Stimulated activated naive CD8-positive, alpha-beta T cell treated with anti-CD3 and anti-CD28 coated beads, Interleukin-15, amount 100 ng/mL, for 72 hours (primary cell): ENCODE measurements around the gene ZNG1B.
"Not testable (repeated sequence)": the region's sequence is repeated elsewhere in the genome, so short reads cannot be mapped to it uniquely, and the experiment has no call there.

Experiments used
- ATAC-seq: fragments of 150-1000 bp; cut with Tn5 transposase; 2 replicates; pipeline ENCODE4 v1.10.0; 2021; ENCODE audit warnings: mild to moderate bottlenecking, moderate library complexity
- DNase-seq, 2 donors: peaks; one replicate each; pipeline ENCODE4 v3.0.0; 2021 to 2022
- H3K27ac Mint-ChIP-seq, 2 donors: one replicate each; pipeline ENCODE4 v1.8.0; 2022; ENCODE audit warnings: mild to moderate bottlenecking in 2 of 2, mixed read lengths in 2 of 2, moderate library complexity in 2 of 2
- H3K27me3 Mint-ChIP-seq: one replicate; pipeline ENCODE4 v1.8.0; 2022; ENCODE audit warnings: mixed read lengths
- H3K4me1 Mint-ChIP-seq: one replicate; pipeline ENCODE4 v1.8.0; 2022; ENCODE audit warnings: mild to moderate bottlenecking, mixed read lengths
- H3K4me3 Mint-ChIP-seq, 2 donors: one replicate each; pipeline ENCODE4 v1.8.0; 2022; ENCODE audit warnings: mild to moderate bottlenecking in 2 of 2, mixed read lengths in 2 of 2, moderate library complexity in 1 of 2
- H3K9me3 Mint-ChIP-seq, 2 donors: one replicate each; pipeline ENCODE4 v1.8.0; 2022; ENCODE audit warnings: mixed read lengths in 2 of 2

ZNG1B gene

GRCh38 chr2:113437508-113438465, at the start of gene ZNG1B:
Gene ZNG1B (plus strand): TSS chr2:113437691. CDS start chr2:113437869, 178 bp downstream.
- not testable (repeated sequence) for H3K4me1 Mint-ChIP-seq, H3K9me3 Mint-ChIP-seq, H3K27me3 Mint-ChIP-seq, ATAC-seq
- DNase-seq = peak; percentile 75 to 87
- H3K27ac Mint-ChIP-seq = peak within 1 kb of the TSS; percentile 94 to 98
- peak within 1 kb of the TSS; percentile 92 to 93 for H3K4me3 Mint-ChIP-seq

GRCh38 chr2:113390124-113390849, 47.2 kb upstream of the ZNG1B start:
- DNase-seq = peak; percentile 63 to 72

GRCh38 chr2:113391073-113391472, 46.4 kb upstream of the ZNG1B start:
- peaks cover 12% of the 10 kb centered on the region for H3K27me3 Mint-ChIP-seq
- peaks cover 19% of the 10 kb centered on the region for H3K4me1 Mint-ChIP-seq
- H3K4me3 Mint-ChIP-seq = no peak overlapping the region
- no peak overlapping the region for H3K27ac Mint-ChIP-seq
- DNase-seq (no peak), ATAC-seq (no peak)
- no peaks in the 10 kb centered on the region for H3K9me3 Mint-ChIP-seq

More at GRCh38 chr2:113390124-113390849, 47.2 kb upstream of the ZNG1B start:
- peak; percentile 78 for ATAC-seq
- Mint-ChIP-seq H3K9me3 (no peaks in the 10 kb centered on the region), H3K27me3 (peaks cover 12% of the 10 kb centered on the region), H3K27ac (peak overlapping the region; percentile 85 to 89), H3K4me1 (peaks cover 19% of the 10 kb centered on the region), H3K4me3 (peak overlapping the region; percentile 69 to 74)

- no peak for ATAC-seq
- DNase-seq = no peak
- H3K4me1 Mint-ChIP-seq = no peaks in the 10 kb centered on the region
- H3K4me3 Mint-ChIP-seq = no peak overlapping the region
- no peaks in the 10 kb centered on the region for H3K9me3 Mint-ChIP-seq
- H3K27me3 Mint-ChIP-seq = peaks cover 51% of the 10 kb centered on the region
- H3K27ac Mint-ChIP-seq = no peak overlapping the region
These were observed 31.4 kb upstream of the ZNG1B start for GRCh38 chr2:113406114-113406513.

GRCh38 chr2:113407446-113408099, 29.9 kb upstream of the ZNG1B start:
- Mint-ChIP-seq H3K4me3 (no peak overlapping the region), H3K27me3 (peaks cover 51% of the 10 kb centered on the region), H3K27ac (peak overlapping the region in 1 of 2 donors; percentile 27), H3K9me3 (no peaks in the 10 kb centered on the region), H3K4me1 (no peaks in the 10 kb centered on the region)
- ATAC-seq (no peak), DNase-seq (no peak)

GRCh38 chr2:113411725-113412352, 25.7 kb upstream of the ZNG1B start:
- DNase-seq, H3K4me1 Mint-ChIP-seq, H3K27ac Mint-ChIP-seq, ATAC-seq, H3K9me3 Mint-ChIP-seq, H3K4me3 Mint-ChIP-seq: not testable (repeated sequence)
- H3K27me3 Mint-ChIP-seq = peaks cover 25% of the 10 kb centered on the region

- not testable (repeated sequence) for H3K9me3 Mint-ChIP-seq, H3K4me1 Mint-ChIP-seq, ATAC-seq, H3K4me3 Mint-ChIP-seq, H3K27ac Mint-ChIP-seq, DNase-seq
- H3K27me3 Mint-ChIP-seq = peaks cover 16% of the 10 kb centered on the region
These were observed 24.7 kb upstream of the ZNG1B start for GRCh38 chr2:113412774-113413173.

GRCh38 chr2:113431773-113432172, 5.7 kb upstream of the ZNG1B start:
- H3K27ac Mint-ChIP-seq, H3K27me3 Mint-ChIP-seq, DNase-seq, ATAC-seq, H3K4me3 Mint-ChIP-seq, H3K4me1 Mint-ChIP-seq, H3K9me3 Mint-ChIP-seq: not testable (repeated sequence)

GRCh38 chr2:113433468-113433867, 4.0 kb upstream of the ZNG1B start:
- not testable (repeated sequence) for H3K27ac Mint-ChIP-seq, H3K4me1 Mint-ChIP-seq, H3K4me3 Mint-ChIP-seq, H3K27me3 Mint-ChIP-seq, H3K9me3 Mint-ChIP-seq, ATAC-seq, DNase-seq

- not testable (repeated sequence) for H3K27ac Mint-ChIP-seq, ATAC-seq, DNase-seq, H3K27me3 Mint-ChIP-seq, H3K4me3 Mint-ChIP-seq, H3K4me1 Mint-ChIP-seq, H3K9me3 Mint-ChIP-seq
These were observed 28.3 kb downstream of the ZNG1B start for GRCh38 chr2:113465770-113466169.

GRCh38 chr2:113476688-113477368, 39.3 kb downstream of the ZNG1B start:
- ATAC-seq, H3K4me3 Mint-ChIP-seq, H3K27ac Mint-ChIP-seq, H3K27me3 Mint-ChIP-seq, H3K4me1 Mint-ChIP-seq, DNase-seq, H3K9me3 Mint-ChIP-seq: not testable (repeated sequence)

- DNase-seq, ATAC-seq, H3K4me1 Mint-ChIP-seq, H3K27ac Mint-ChIP-seq, H3K4me3 Mint-ChIP-seq, H3K9me3 Mint-ChIP-seq: not testable (repeated sequence)
- H3K27me3 Mint-ChIP-seq = peaks cover 13% of the 10 kb centered on the region
These were observed 59.0 kb downstream of the ZNG1B start for GRCh38 chr2:113496527-113496926.

- Mint-ChIP-seq H3K27me3 (peaks cover 29% of the 10 kb centered on the region), H3K4me3 (peak within 1 kb of the TSS; percentile 63 to 72), H3K4me1 (peaks cover 13% of the 10 kb centered on the region)
- H3K27ac Mint-ChIP-seq, ATAC-seq, H3K9me3 Mint-ChIP-seq, DNase-seq: not testable (repeated sequence)
These were observed 60.9 kb downstream of the ZNG1B start, which contains the start of gene FOXD4L1 for GRCh38 chr2:113498365-113498764. Gene FOXD4L1 (plus strand): TSS chr2:113498665. CDS start chr2:113499257, 592 bp downstream.

- peaks cover 13% of the 10 kb centered on the region for H3K4me1 Mint-ChIP-seq
- H3K27me3 Mint-ChIP-seq = peaks cover 30% of the 10 kb centered on the region
- not testable (repeated sequence) for H3K9me3 Mint-ChIP-seq, ATAC-seq, H3K27ac Mint-ChIP-seq
- peak overlapping the region; percentile 63 to 72 for H3K4me3 Mint-ChIP-seq
- DNase-seq = peak; percentile 18 to 48
These were observed 61.8 kb downstream of the ZNG1B start for GRCh38 chr2:113499019-113499885.
